Epithelial cell of proximal tubule (primary cell): Measurements from ENCODE around the gene NR1H2. TPM values are rescaled to one million over a fixed set of nuclear protein-coding genes. Genes with fewer than 3 reads are reported as not detected.
"Not testable (repeated sequence)": the region's sequence is repeated elsewhere in the genome, so short reads cannot be mapped to it uniquely, and the experiment has no call there.

ENCODE experiments used
- DNase-seq: peaks from one replicate; pipeline ENCODE4 v3.0.0-alpha.2; 2011; ENCODE audit warnings: low read depth
- H3K4me3 ChIP-seq: 2 replicates; pipeline ENCODE4 v1.5.1; 2011; ENCODE audit warnings: low read depth, mild to moderate bottlenecking, low read length
- total RNA-seq: library from RNA; depleted of rRNA; stranded (reverse); fragments of >200 nt; gene quantifications from 2 replicates; pipeline ENCODE4 v1.2.3, GENCODE V29; 2015
- TF ChIP-seq, protein P1 (sequence below): conservative IDR thresholded peaks from 2 replicates; pipeline ENCODE4 v1.5.1; 2012; ENCODE audit warnings: low read depth, mild to moderate bottlenecking, low read length

The NR1H2 gene
- total RNA-seq, result 56.4 and 67.5 TPM in 2 replicates

DNA sequence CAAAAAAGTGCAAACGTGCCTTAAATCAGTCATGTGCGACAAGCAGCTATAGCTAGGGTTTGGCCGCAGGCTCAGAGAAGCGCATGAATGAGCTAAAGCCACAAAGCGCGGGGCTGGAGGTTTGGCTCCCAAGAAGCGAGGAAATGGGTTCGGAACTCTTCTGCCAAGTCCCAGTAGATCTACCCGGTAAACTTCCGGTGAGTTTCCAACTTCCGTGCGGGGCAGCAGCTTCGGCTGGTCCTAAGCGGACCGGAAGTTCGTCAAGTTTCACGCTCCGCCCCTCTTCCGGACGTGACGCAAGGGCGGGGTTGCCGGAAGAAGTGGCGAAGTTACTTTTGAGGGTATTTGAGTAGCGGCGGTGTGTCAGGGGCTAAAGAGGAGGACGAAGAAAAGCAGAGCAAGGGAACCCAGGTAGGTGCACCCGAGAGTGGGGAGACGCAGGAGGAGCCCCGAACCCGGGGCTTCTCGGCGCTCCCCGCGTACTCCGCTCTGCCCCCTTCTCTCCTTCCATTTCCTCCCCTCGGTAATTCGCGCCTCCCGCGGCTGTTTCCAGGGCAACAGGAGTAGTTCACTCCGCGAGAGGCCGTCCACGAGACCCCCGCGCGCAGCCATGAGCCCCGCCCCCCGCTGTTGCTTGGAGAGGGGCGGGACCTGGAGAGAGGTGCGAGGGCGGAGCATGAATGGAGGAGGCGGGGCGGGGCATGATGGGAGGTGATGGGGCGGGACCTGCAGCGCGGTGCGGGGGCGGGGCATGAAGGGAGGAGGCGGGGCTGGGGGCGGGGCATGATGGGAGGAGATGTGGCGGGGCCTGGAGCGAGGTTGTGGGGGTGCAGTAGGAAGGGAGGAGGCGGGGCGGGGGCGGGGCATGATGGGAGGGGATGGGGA lies at the start of gene NR1H2:
NR1H2 (plus strand) TSS at position 292 of the 885 bp plus-strand sequence. CDS start 1,149 bp downstream, outside the sequence.
- TF ChIP-seq, protein P1, sequence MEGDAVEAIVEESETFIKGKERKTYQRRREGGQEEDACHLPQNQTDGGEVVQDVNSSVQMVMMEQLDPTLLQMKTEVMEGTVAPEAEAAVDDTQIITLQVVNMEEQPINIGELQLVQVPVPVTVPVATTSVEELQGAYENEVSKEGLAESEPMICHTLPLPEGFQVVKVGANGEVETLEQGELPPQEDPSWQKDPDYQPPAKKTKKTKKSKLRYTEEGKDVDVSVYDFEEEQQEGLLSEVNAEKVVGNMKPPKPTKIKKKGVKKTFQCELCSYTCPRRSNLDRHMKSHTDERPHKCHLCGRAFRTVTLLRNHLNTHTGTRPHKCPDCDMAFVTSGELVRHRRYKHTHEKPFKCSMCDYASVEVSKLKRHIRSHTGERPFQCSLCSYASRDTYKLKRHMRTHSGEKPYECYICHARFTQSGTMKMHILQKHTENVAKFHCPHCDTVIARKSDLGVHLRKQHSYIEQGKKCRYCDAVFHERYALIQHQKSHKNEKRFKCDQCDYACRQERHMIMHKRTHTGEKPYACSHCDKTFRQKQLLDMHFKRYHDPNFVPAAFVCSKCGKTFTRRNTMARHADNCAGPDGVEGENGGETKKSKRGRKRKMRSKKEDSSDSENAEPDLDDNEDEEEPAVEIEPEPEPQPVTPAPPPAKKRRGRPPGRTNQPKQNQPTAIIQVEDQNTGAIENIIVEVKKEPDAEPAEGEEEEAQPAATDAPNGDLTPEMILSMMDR, result no peak

DNA sequence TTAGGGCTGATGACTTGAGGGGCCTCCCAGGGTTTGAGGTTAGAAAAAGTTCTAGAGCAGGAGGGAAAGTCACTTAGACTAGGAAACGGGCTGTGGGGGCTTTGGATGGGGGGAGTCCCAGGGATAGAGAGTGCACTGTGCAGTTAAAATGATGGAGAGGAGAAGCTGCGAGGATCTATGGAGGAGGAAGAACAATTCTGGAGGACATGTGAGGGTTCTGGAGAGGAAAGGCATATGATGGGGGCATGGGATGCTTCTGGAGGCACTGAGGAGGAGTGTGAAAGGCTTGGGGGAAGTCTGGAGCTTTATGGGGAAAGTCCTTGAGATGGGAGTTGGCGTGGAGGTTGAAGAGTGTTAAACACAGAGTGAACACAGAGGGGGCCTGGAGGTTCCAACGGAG lies 49.2 kb upstream of the NR1H2 start:
- TF ChIP-seq, protein P1, result no peak
- H3K4me3 ChIP-seq, result no peak overlapping the region
- no peak for DNase-seq

More for the DNA sequence above, at the start of gene NR1H2:
- H3K4me3 ChIP-seq, result peak within 1 kb of the TSS; percentile 89
- peak; percentile 81 for DNase-seq

DNA sequence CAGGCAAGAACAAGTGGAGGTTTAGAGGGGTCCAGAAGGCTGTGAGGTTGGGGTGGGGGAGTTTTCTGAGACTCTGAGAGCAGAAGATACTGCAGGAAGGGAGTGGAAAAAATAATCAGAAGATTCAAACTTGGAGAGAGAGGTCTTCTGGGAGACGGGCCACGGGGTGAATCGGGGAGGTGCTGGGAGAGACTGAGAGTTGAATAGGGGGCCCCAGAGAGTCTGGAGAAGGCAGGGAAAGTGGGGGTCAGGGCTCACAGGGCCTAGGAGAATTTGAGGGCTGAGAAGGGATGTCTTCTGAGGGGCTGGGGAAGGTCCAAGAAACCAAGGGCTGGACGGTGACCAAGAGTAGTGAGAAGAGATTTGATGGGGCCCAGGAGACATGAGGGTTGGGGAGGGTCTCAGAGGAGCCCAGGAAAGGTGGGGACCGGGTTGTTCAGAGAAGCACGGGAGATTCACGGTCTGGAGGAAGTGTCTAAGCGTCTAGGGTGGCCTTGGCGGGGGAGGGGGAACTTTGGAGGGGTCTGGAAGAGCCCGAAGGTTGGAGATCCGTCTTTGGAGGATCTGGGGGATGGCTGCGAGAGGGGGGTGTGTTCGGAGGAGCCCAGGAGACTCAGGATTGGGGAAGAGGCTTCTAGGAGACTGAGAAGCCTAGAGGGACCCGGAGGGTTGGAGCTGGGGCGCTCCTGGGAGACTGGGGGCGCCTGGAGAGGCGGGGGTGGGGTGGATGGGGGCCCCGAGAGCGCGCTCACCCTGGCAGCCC lies 48.6 kb upstream of the NR1H2 start:
- H3K4me3 ChIP-seq, result peak overlapping the region; percentile 19
- no peak for DNase-seq
- TF ChIP-seq, protein P1, result no peak

DNA sequence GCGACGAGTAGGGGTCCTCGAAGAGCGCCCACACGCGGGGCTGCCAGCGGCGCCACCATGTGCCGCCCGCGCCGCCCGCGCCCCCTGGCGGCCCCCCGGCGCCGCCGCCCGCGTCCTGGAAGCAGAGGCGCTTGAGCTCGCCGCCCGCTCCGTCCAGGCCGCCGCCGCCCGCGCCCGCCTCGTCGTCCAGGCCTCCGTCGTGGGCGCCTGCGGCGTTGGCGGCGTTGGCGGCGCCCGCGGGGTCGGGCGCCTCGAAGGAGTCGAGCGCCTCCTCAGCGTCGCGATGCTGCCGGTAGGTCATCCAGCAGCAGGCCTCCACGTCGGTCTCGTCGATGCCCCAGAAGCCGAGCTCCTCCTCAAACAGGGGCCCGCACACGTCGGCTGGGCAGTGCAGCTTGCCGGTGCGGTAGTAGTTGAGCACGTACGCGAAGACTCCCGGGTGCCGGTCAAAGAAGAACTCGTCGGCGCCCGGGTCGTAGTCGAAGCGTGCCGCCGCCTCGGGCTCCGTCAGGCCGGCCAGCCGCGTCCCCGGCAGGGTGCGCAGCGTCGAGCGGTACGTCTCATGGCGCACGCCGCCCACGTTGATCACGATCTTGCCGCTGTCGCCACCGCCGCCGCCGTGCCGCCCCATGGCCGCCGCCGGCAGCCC lies 47.9 kb upstream of the NR1H2 start:
- DNase-seq, result no peak
- TF ChIP-seq, protein P1, result peak; percentile 7
- H3K4me3 ChIP-seq, result peak overlapping the region; percentile 51

DNA sequence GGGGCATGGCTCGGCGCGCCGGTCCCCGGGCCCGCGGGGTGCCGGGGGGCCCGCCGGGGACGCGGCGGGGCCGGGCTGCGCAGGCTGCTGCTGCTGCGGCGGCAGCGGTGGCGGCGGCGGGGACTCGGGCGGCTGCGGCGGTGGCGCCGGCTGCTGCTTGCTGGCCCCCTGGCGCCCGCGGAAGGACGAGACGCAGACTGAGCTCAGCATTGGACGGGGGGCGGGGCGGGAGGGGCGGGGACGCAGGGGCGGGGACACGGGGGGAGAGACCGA lies 47.4 kb upstream of the NR1H2 start:
- no peak for DNase-seq

DNA sequence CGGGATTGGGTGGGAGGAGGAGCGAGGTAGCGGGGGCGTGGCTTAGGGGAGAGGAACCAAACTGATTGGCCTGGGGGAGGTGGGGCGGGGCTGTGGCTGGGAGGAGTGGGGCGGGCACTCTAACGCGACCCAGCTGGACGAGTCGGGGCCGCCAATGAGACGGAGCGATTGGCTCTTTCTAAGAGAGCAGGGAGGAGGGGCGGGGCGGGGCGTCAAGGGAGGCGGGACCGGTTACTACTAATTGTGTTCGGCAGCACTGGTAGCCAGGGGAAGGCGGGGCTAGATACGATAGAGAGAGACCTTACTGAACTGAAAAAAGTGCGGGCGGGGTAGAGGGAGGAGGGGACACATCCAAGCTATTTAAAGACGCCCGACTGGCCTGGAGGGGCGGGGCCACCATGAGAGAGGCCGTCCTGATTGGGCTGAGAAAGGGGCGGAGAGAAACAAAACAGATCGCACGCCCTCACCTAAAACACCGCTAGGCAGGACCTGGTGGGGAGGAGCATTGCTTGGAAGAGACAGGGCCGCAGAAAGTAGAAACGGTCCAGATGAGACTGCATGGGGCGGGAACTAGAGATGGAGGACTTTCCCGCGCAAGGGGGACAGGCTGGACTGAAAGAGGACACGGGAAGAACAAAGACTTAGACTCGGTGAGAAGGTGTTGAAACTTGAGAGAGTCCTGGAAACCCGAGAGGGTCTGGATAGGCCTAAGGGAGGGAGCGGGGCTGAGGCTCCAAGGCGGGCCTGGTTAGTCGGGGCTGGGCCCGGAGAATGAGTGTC lies 46.9 kb upstream of the NR1H2 start, which contains the start of gene KCNC3:
KCNC3 (minus strand) TSS at position 232 of the 780 bp plus-strand sequence. CDS start 295 bp downstream, outside the sequence.
- TF ChIP-seq, protein P1, result no peak
- DNase-seq, result peak; percentile 93
- H3K4me3 ChIP-seq, result peak within 1 kb of the TSS; percentile 70

More for the DNA sequence above, 47.4 kb upstream of the NR1H2 start:
- TF ChIP-seq, protein P1, result no peak
- H3K4me3 ChIP-seq, result no peak overlapping the region

DNA sequence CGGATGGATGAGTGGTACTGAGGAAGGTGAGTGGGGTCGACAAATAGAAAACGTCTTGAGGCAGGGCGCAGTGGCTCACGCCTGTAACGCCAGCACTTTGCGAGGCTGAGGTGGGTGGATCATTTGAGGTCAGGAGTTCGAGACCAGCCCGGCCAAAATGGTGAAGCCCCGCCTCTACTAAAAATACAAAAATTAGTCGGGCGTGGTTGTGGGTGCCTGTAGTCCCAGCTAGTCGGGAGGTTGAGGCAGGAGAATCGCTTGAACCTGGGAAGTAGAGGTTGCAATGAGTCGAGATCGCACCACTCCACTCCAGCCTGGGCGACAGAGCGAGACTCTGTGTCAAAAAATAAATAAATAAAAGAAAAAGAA lies 46.3 kb upstream of the NR1H2 start:
- DNase-seq, result not testable (repeated sequence)
- peak overlapping the region; percentile 70 for H3K4me3 ChIP-seq
